HFFc6 (cell line): ENCODE results near the gene TOMT. TPM values are rescaled to one million over a fixed set of nuclear protein-coding genes. Genes with fewer than 3 reads are reported as not detected.
"Not testable (repeated sequence)": the region's sequence is repeated elsewhere in the genome, so short reads cannot be mapped to it uniquely, and the experiment has no call there.

Experiments
- DNase-seq: peaks from one replicate; pipeline ENCODE4 v3.0.0-alpha.2; 2018
- H3K27ac Mint-ChIP-seq: 2 replicates; pipeline ENCODE4 v1.8.0; 2020; ENCODE audit warnings: mild to moderate bottlenecking, mixed read lengths
- H3K27me3 Mint-ChIP-seq: 2 replicates; pipeline ENCODE4 v1.8.0; 2021; ENCODE audit warnings: mild to moderate bottlenecking, moderate library complexity, mixed read lengths; ENCODE audit not compliant: insufficient read depth
- H3K36me3 Mint-ChIP-seq: 2 replicates; pipeline ENCODE4 v1.8.0; 2021; ENCODE audit warnings: low read depth, mixed read lengths
- H3K4me1 Mint-ChIP-seq: 2 replicates; pipeline ENCODE4 v1.8.0; 2020; ENCODE audit warnings: low read depth, mixed read lengths
- H3K4me3 Mint-ChIP-seq: 2 replicates; pipeline ENCODE4 v1.8.0; 2020; ENCODE audit warnings: mild to moderate bottlenecking, moderate library complexity, mixed read lengths
- H3K9me3 Mint-ChIP-seq: 2 replicates; pipeline ENCODE4 v1.8.0; 2020; ENCODE audit warnings: mild to moderate bottlenecking, mixed read lengths
- total RNA-seq, 6 experiments: library from RNA; stranded (reverse); fragmentation: NEBNext Ultra II Directional; extraction: Animal tissue kit (Norgen Biotek cat#: 25700); gene quantifications; 2 replicates in 1 of 6; 3 replicates in 5 of 6; pipeline ENCODE4 v1.2.3, GENCODE V29; 2021
- TF ChIP-seq, protein P1 (sequence below): fragments of 200-600 bp; sonication (generic); IDR thresholded peaks from 2 replicates; pipeline ENCODE4 v1.5.0; 2021; ENCODE audit warnings: antibody characterized with exemption, mild to moderate bottlenecking

The TOMT gene
- total RNA-seq, 6 experiments from 2014 or later, result not detected

- Mint-ChIP-seq H3K27me3 (no peaks in the 10 kb centered on the region), H3K9me3 (peaks cover 12% of the 10 kb centered on the region; the same call in 1 of the 2 replicates), H3K36me3 (peaks cover 13% of the 10 kb centered on the region; the same call in 1 of the 2 replicates), H3K4me1 (peaks cover 64% of the 10 kb centered on the region), H3K27ac (peak overlapping the region; percentile 95), H3K4me3 (peak overlapping the region; percentile 65)
- TF ChIP-seq, protein P1, sequence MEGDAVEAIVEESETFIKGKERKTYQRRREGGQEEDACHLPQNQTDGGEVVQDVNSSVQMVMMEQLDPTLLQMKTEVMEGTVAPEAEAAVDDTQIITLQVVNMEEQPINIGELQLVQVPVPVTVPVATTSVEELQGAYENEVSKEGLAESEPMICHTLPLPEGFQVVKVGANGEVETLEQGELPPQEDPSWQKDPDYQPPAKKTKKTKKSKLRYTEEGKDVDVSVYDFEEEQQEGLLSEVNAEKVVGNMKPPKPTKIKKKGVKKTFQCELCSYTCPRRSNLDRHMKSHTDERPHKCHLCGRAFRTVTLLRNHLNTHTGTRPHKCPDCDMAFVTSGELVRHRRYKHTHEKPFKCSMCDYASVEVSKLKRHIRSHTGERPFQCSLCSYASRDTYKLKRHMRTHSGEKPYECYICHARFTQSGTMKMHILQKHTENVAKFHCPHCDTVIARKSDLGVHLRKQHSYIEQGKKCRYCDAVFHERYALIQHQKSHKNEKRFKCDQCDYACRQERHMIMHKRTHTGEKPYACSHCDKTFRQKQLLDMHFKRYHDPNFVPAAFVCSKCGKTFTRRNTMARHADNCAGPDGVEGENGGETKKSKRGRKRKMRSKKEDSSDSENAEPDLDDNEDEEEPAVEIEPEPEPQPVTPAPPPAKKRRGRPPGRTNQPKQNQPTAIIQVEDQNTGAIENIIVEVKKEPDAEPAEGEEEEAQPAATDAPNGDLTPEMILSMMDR, result no peak
- peak; percentile 96 for DNase-seq
Observed at GRCh38 chr11:72141066-72141465, 35.3 kb downstream of the TOMT start.

GRCh38 chr11:72142086-72142485 lies 36.4 kb downstream of the TOMT start:
- H3K36me3 Mint-ChIP-seq, result not testable (repeated sequence)

DNA sequence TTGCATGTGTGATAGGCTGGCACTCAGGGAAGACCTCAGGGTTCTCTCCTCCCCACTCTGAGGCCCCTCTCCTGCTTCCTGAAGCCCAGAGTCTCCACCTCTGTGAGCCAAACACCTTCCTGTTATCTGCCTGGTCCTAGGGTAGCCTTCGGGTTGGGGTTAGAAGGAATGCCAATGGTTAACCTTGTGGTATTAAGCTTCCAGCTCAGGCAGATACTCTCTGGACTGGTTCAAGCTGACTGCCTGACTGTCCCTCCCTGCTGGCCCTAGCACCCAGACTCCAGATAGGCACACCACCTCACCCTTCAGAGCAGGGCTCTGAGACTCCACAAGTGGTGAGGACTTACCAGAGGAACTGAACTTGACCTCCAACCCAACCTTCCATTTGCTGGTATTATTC lies 36.8 kb downstream of the TOMT start:
- H3K4me1 Mint-ChIP-seq, result peaks cover 63% of the 10 kb centered on the region
- DNase-seq, result not testable (repeated sequence)

More at GRCh38 chr11:72142086-72142485, 36.4 kb downstream of the TOMT start:
- H3K9me3 Mint-ChIP-seq, H3K27me3 Mint-ChIP-seq: not testable (repeated sequence)
- Mint-ChIP-seq H3K4me1 (peaks cover 61% of the 10 kb centered on the region), H3K4me3 (peak overlapping the region; percentile 65), H3K27ac (peak overlapping the region; percentile 95)
- peak; percentile 37 for DNase-seq

DNA sequence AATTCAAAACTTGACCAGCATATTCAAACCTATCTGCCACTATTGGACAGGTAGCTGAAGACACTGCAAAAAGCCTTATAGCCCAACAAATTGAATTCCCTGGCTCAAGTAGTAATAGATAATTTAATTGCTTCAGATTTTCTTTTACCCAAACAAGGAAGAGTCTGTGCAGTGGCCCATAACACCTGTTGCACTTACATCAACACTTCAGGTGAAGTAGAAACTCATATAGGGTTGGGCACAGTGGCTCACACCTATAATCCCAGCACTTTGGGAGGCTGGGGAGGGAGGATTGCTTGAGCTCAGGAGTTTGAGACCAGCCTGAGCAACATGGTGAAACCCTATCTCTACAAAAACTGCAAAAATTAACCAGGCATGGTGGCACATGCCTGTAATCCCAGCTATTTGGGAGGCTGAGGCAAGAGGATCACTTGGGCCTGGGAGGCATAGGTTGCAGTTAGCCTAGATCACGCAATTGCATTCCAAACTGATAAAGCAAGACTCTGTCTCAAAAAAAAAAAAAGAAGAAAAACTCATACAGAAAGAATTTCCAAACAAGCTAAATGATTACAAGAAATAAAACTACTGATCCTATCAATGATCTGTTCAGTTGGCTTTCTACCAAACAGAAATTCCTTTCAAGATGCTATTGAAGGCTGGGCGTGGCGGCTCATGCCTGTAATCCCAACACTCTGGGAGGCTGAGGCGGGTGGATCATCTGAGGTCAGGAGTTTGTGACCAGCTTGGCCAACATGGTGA lies 39.3 kb downstream of the TOMT start:
- peaks cover 1% of the 10 kb centered on the region; the same call in 1 of the 2 replicates for H3K36me3 Mint-ChIP-seq
- TF ChIP-seq, protein P1, result no peak
- H3K27ac Mint-ChIP-seq, result peak overlapping the region; percentile 92
- H3K9me3 Mint-ChIP-seq, result no peaks in the 10 kb centered on the region
- no peaks in the 10 kb centered on the region; the same call in 1 of the 2 replicates for H3K27me3 Mint-ChIP-seq
- peak overlapping the region; percentile 9; the same call in 1 of the 2 replicates for H3K4me3 Mint-ChIP-seq
- peak; percentile 94 for DNase-seq
- H3K4me1 Mint-ChIP-seq, result peaks cover 59% of the 10 kb centered on the region

More for the DNA sequence above, 36.8 kb downstream of the TOMT start:
- not testable (repeated sequence) for H3K9me3 Mint-ChIP-seq, H3K4me3 Mint-ChIP-seq, H3K36me3 Mint-ChIP-seq, H3K27me3 Mint-ChIP-seq
- peak overlapping the region; percentile 95 for H3K27ac Mint-ChIP-seq

- Mint-ChIP-seq H3K27me3 (no peaks in the 10 kb centered on the region; the same call in 1 of the 2 replicates), H3K4me1 (peaks cover 42% of the 10 kb centered on the region), H3K9me3 (no peaks in the 10 kb centered on the region), H3K36me3 (no peaks in the 10 kb centered on the region), H3K27ac (peak overlapping the region; percentile 77), H3K4me3 (no peak overlapping the region)
- DNase-seq, result no peak
- TF ChIP-seq, protein P1, result no peak
Observed at GRCh38 chr11:72146625-72147024, 40.9 kb downstream of the TOMT start.

GRCh38 chr11:72150882-72151281 lies 45.2 kb downstream of the TOMT start:
- Mint-ChIP-seq H3K4me1 (peaks cover 11% of the 10 kb centered on the region), H3K27ac (no peak overlapping the region), H3K4me3 (no peak overlapping the region), H3K27me3 (no peaks in the 10 kb centered on the region; the same call in 1 of the 2 replicates), H3K9me3 (no peaks in the 10 kb centered on the region), H3K36me3 (no peaks in the 10 kb centered on the region)
- DNase-seq, result no peak
- TF ChIP-seq, protein P1, result no peak

- H3K4me1 Mint-ChIP-seq, H3K4me3 Mint-ChIP-seq, H3K9me3 Mint-ChIP-seq, H3K27ac Mint-ChIP-seq, H3K27me3 Mint-ChIP-seq, H3K36me3 Mint-ChIP-seq, DNase-seq: not testable (repeated sequence)
Observed at GRCh38 chr11:72153874-72154273, 48.1 kb downstream of the TOMT start.
